Progenitor cell of endocrine pancreas (in vitro differentiated cells): ENCODE measurements around the gene ELF3. TPM values are rescaled to one million over a fixed set of nuclear protein-coding genes. Genes with fewer than 3 reads are reported as not detected.
"Not testable (repeated sequence)": the region's sequence is repeated elsewhere in the genome, so short reads cannot be mapped to it uniquely, and the experiment has no call there.

Experiments used
- DNase-seq: peaks from one replicate; pipeline ENCODE4 v3.0.0; 2021; ENCODE audit warnings: low spot score; ENCODE audit not compliant: unreplicated experiment
- H3K27ac Mint-ChIP-seq: 2 replicates; pipeline ENCODE4 v1.8.0; 2021; ENCODE audit warnings: mild to moderate bottlenecking, moderate library complexity, mixed read lengths
- H3K27me3 Mint-ChIP-seq: 2 replicates; pipeline ENCODE4 v1.8.0; 2021; ENCODE audit warnings: mixed read lengths
- H3K36me3 Mint-ChIP-seq: 2 replicates; pipeline ENCODE4 v1.8.0; 2022; ENCODE audit warnings: mixed read lengths; ENCODE audit not compliant: insufficient read depth
- H3K4me1 Mint-ChIP-seq: 2 replicates; pipeline ENCODE4 v1.8.0; 2021; ENCODE audit warnings: low read depth, mixed read lengths
- H3K4me3 Mint-ChIP-seq: 2 replicates; pipeline ENCODE4 v1.8.0; 2021; ENCODE audit warnings: low read depth, mild to moderate bottlenecking, moderate library complexity, mixed read lengths
- H3K9me3 Mint-ChIP-seq: 2 replicates; pipeline ENCODE4 v1.8.0; 2021; ENCODE audit warnings: low read depth, mixed read lengths
- total RNA-seq: library from RNA; stranded (reverse); gene quantifications from 2 replicates; pipeline ENCODE4 v1.2.1, GENCODE V29; 2021
- TF ChIP-seq, protein P1 (sequence below): fragments of 200-600 bp; sonication (generic); IDR thresholded peaks from one replicate; pipeline ENCODE4 v1.5.0; 2021; ENCODE audit warnings: antibody characterized with exemption, mild to moderate bottlenecking; ENCODE audit not compliant: unreplicated experiment

Gene ELF3
- total RNA-seq, 1 donor from 2014 or later = 74.3 TPM

- Mint-ChIP-seq H3K36me3 (peaks cover 27% of the 10 kb centered on the region), H3K4me3 (peak overlapping the region; percentile 58), H3K27ac (peak overlapping the region; percentile 94), H3K27me3 (no peaks in the 10 kb centered on the region), H3K9me3 (no peaks in the 10 kb centered on the region), H3K4me1 (peaks cover 41% of the 10 kb centered on the region)
- DNase-seq = no peak
- TF ChIP-seq, protein P1, sequence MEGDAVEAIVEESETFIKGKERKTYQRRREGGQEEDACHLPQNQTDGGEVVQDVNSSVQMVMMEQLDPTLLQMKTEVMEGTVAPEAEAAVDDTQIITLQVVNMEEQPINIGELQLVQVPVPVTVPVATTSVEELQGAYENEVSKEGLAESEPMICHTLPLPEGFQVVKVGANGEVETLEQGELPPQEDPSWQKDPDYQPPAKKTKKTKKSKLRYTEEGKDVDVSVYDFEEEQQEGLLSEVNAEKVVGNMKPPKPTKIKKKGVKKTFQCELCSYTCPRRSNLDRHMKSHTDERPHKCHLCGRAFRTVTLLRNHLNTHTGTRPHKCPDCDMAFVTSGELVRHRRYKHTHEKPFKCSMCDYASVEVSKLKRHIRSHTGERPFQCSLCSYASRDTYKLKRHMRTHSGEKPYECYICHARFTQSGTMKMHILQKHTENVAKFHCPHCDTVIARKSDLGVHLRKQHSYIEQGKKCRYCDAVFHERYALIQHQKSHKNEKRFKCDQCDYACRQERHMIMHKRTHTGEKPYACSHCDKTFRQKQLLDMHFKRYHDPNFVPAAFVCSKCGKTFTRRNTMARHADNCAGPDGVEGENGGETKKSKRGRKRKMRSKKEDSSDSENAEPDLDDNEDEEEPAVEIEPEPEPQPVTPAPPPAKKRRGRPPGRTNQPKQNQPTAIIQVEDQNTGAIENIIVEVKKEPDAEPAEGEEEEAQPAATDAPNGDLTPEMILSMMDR = no peak
Measured at GRCh38 chr1:202017749-202018467, 7.5 kb downstream of the ELF3 start.

DNA sequence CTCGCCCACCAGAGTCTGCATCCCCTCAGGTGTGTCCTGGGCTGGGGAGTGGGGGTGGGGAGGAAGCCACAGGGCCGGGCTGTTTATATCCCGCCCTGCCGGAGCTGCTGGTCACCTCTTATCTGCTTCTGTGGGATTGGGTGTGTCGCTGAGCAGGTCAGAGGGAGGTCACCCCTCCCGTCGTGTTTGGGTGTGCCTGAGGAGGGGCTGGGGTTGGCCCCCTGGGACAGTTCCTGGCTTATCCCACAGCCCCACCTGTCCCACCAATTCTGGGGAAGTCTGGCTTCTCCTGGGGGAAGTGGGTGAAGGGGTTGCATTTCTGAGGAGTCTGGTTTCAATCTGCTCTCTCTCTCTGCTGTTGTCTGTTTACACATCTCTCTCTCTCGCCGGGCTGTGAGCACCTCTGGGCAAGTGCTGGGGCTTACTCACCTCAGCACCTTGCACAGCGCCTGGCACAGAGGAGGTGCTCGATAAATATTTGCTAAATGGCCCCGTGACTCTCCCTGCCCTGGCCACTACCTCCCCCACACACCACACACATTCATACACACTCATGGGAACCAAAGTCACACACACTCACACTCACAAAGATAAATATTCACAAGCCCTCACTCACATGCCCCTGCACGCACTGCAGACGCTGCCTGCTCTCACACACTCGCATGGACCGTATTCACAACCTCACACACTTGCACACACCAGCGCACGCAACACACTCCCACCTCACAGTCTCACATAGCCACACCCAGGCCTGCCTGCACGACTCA is 8.3 kb downstream of the ELF3 start:
- no peaks in the 10 kb centered on the region for H3K9me3 Mint-ChIP-seq
- peak overlapping the region; percentile 94 for H3K27ac Mint-ChIP-seq
- H3K4me3 Mint-ChIP-seq = peak overlapping the region; percentile 58
- DNase-seq = peak; percentile 37
- H3K27me3 Mint-ChIP-seq = no peaks in the 10 kb centered on the region
- H3K36me3 Mint-ChIP-seq = peaks cover 24% of the 10 kb centered on the region
- peaks cover 44% of the 10 kb centered on the region for H3K4me1 Mint-ChIP-seq
- TF ChIP-seq, protein P1 = no peak

DNA sequence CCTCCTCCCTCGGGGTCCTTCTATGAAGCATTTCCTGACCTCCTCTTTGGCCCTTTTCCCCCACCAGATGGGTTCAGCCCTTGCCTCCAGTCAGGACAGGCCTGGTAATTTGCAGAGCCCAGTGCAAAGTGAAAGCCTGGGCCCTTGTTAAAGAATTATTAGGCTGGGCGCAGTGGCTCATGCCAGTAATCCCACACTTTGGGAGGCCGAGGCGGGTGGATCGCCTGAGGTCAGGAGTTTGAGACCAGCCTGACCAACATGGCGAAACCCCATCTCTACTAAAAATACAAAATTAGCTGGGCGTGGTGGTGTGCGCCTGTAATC is 8.8 kb downstream of the ELF3 start:
- not testable (repeated sequence) for H3K27me3 Mint-ChIP-seq, H3K9me3 Mint-ChIP-seq, DNase-seq
- Mint-ChIP-seq H3K27ac (peak overlapping the region; percentile 94), H3K4me3 (peak overlapping the region; percentile 58), H3K4me1 (peaks cover 44% of the 10 kb centered on the region), H3K36me3 (peaks cover 20% of the 10 kb centered on the region)

DNA sequence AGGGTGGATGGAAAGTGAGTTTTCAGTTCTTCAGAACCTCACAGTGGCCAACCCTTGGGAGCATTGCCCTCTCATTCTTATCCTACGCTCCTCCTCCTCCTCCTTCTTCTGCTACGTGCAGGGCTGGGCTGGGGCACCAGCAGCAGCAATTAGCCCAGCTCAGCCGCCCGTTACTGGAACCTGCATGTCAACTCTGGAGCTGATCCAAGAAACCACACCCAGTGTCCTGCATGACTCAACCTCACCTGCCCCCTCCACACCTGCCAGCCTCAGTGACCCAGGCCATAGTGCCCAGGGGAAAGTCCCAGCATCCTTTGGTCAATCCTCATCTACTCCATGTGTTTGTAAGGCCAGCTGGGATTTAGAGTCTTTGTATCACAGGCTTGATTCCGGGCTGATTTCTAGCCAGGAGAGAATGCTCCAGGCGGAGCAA is 12.6 kb downstream of the ELF3 start:
- TF ChIP-seq, protein P1 = no peak
- H3K27ac Mint-ChIP-seq = peak overlapping the region; percentile 77
- H3K27me3 Mint-ChIP-seq = no peaks in the 10 kb centered on the region
- H3K36me3 Mint-ChIP-seq = no peaks in the 10 kb centered on the region
- no peak for DNase-seq
- H3K4me1 Mint-ChIP-seq = peaks cover 24% of the 10 kb centered on the region
- H3K4me3 Mint-ChIP-seq = no peak overlapping the region
- no peaks in the 10 kb centered on the region for H3K9me3 Mint-ChIP-seq

GRCh38 chr1:202029171-202029665 is 18.8 kb downstream of the ELF3 start:
- Mint-ChIP-seq H3K9me3 (no peaks in the 10 kb centered on the region), H3K27ac (no peak overlapping the region)

More at GRCh38 chr1:202029171-202029665, 18.8 kb downstream of the ELF3 start:
- Mint-ChIP-seq H3K4me1 (peaks cover 23% of the 10 kb centered on the region), H3K4me3 (no peak overlapping the region), H3K27me3 (no peaks in the 10 kb centered on the region), H3K36me3 (no peaks in the 10 kb centered on the region)
- no peak for DNase-seq
- TF ChIP-seq, protein P1 = no peak
